ENCODE data around the gene ZFR2.

DNA sequence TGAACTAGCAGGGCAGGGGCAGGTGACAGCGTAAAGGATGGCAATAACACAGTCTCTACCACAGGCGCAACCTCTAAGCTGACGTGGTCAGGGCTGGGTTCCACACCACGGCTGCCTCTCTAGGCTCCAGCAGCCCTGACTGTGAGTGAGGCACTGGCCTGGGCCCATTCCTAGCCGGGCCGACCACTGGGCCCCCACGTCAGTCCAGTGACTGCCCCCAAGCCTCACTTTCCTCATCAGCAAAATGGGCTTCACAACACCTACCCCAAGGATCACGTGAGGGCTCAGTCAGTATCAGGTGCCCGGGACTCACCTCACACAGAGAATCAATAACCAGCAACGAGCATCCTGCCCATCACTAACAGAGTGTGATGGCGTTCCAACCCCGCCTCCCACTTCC lies 5.2 kb downstream of the ZFR2 start:
- TF ChIP-seq, protein P1, sequence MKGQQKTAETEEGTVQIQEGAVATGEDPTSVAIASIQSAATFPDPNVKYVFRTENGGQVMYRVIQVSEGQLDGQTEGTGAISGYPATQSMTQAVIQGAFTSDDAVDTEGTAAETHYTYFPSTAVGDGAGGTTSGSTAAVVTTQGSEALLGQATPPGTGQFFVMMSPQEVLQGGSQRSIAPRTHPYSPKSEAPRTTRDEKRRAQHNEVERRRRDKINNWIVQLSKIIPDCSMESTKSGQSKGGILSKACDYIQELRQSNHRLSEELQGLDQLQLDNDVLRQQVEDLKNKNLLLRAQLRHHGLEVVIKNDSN (IDR thresholded peaks at IDR 0.05; ENCODE audit: borderline replicate concordance, extremely low read length, insufficient read depth, low read depth, low read length): no peak
- TF ChIP-seq EP300 (IDR thresholded peaks at IDR 0.05; ENCODE audit: borderline replicate concordance in 1 of 2, control insufficient read depth in 1 of 2, low read depth in 2 of 2, low read length in 2 of 2): no peak
- no peak for TF ChIP-seq POLR2A (IDR thresholded peaks at IDR 0.05; ENCODE audit: low read depth, low read length)
- TF ChIP-seq, protein P2, sequence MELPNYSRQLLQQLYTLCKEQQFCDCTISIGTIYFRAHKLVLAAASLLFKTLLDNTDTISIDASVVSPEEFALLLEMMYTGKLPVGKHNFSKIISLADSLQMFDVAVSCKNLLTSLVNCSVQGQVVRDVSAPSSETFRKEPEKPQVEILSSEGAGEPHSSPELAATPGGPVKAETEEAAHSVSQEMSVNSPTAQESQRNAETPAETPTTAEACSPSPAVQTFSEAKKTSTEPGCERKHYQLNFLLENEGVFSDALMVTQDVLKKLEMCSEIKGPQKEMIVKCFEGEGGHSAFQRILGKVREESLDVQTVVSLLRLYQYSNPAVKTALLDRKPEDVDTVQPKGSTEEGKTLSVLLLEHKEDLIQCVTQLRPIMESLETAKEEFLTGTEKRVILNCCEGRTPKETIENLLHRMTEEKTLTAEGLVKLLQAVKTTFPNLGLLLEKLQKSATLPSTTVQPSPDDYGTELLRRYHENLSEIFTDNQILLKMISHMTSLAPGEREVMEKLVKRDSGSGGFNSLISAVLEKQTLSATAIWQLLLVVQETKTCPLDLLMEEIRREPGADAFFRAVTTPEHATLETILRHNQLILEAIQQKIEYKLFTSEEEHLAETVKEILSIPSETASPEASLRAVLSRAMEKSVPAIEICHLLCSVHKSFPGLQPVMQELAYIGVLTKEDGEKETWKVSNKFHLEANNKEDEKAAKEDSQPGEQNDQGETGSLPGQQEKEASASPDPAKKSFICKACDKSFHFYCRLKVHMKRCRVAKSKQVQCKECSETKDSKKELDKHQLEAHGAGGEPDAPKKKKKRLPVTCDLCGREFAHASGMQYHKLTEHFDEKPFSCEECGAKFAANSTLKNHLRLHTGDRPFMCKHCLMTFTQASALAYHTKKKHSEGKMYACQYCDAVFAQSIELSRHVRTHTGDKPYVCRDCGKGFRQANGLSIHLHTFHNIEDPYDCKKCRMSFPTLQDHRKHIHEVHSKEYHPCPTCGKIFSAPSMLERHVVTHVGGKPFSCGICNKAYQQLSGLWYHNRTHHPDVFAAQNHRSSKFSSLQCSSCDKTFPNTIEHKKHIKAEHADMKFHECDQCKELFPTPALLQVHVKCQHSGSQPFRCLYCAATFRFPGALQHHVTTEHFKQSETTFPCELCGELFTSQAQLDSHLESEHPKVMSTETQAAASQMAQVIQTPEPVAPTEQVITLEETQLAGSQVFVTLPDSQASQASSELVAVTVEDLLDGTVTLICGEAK (IDR thresholded peaks at IDR 0.05; ENCODE audit: borderline replicate concordance): no peak
- TF ChIP-seq, protein P3, sequence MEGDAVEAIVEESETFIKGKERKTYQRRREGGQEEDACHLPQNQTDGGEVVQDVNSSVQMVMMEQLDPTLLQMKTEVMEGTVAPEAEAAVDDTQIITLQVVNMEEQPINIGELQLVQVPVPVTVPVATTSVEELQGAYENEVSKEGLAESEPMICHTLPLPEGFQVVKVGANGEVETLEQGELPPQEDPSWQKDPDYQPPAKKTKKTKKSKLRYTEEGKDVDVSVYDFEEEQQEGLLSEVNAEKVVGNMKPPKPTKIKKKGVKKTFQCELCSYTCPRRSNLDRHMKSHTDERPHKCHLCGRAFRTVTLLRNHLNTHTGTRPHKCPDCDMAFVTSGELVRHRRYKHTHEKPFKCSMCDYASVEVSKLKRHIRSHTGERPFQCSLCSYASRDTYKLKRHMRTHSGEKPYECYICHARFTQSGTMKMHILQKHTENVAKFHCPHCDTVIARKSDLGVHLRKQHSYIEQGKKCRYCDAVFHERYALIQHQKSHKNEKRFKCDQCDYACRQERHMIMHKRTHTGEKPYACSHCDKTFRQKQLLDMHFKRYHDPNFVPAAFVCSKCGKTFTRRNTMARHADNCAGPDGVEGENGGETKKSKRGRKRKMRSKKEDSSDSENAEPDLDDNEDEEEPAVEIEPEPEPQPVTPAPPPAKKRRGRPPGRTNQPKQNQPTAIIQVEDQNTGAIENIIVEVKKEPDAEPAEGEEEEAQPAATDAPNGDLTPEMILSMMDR (IDR thresholded peaks at IDR 0.05 in 2 of 3, conservative IDR thresholded peaks at IDR 0.05 in 1 of 3; ENCODE audit: control insufficient read depth in 2 of 3, extremely low read depth in 1 of 3, insufficient read depth in 1 of 3, low read depth in 3 of 3, low read length in 3 of 3): no peak
- no peak for TF ChIP-seq SREBF2 (IDR thresholded peaks at IDR 0.05; ENCODE audit: low read length)
- no peak for TF ChIP-seq RAD21 (IDR thresholded peaks at IDR 0.05; ENCODE audit: insufficient read depth, low read depth, low read length)
